Kidney (tissue), 14 donors: ENCODE results near the gene ACAA1. TPM values are rescaled to one million over a fixed set of nuclear protein-coding genes. Genes with fewer than 3 reads are reported as not detected.

Source experiments
- DNase-seq, 5 donors: peaks; one replicate each; pipeline ENCODE4 v3.0.0-alpha.2; 2013 to 2020
- FAIRE-seq: peaks from 2 replicates; lab custom pipeline; 2012; peaks lifted over from hg19 to GRCh38; lab: Jason Lieb, UNC
- H3K27ac ChIP-seq, 2 donors: one replicate each; pipeline ENCODE4 v1.7.0; 2013; ENCODE audit warnings: low read depth in 2 of 2, low read length in 2 of 2, inconsistent platforms in 1 of 2
- H3K27me3 ChIP-seq: one replicate; pipeline ENCODE4 v1.7.1; 2013; ENCODE audit warnings: low read length, inconsistent platforms; ENCODE audit not compliant: control insufficient read depth, insufficient read depth
- H3K36me3 ChIP-seq, 3 donors: one replicate each; pipeline versions ENCODE4 v1.7.0 to v1.7.1; 2013; ENCODE audit warnings: low read length in 3 of 3, control low read depth in 1 of 3, inconsistent platforms in 1 of 3; ENCODE audit not compliant: insufficient read depth in 3 of 3, control insufficient read depth in 2 of 3
- H3K4me1 ChIP-seq, 3 donors: one replicate each; pipeline versions ENCODE4 v1.7.0 to v1.7.1; 2013; ENCODE audit warnings: low read length in 3 of 3, inconsistent platforms in 1 of 3, low read depth in 1 of 3; ENCODE audit not compliant: control insufficient read depth in 2 of 3, insufficient read depth in 2 of 3
- H3K4me3 ChIP-seq, 3 donors: one replicate each; pipeline versions ENCODE4 v1.7.0 to v1.8.1; 2013; ENCODE audit warnings: low read length in 3 of 3, control low read depth in 1 of 3, inconsistent platforms in 1 of 3
- H3K9ac ChIP-seq, 3 donors: one replicate each; pipeline versions ENCODE4 v1.7.0 to v1.7.1; 2013; ENCODE audit warnings: low read length in 3 of 3, control low read depth in 1 of 3, inconsistent platforms in 1 of 3
- H3K9me3 ChIP-seq, 3 donors: one replicate each; pipeline versions ENCODE4 v1.7.0 to v1.7.1; 2013; ENCODE audit warnings: low read length in 3 of 3, control low read depth in 1 of 3, inconsistent platforms in 1 of 3; ENCODE audit not compliant: control insufficient read depth in 2 of 3, insufficient read depth in 1 of 3
- CTCF ChIP-seq: IDR thresholded peaks from 3 replicates; pipeline ENCODE4 v1.5.1; 2012; ENCODE audit warnings: mild to moderate bottlenecking, moderate library complexity, borderline replicate concordance; ENCODE audit not compliant: insufficient read depth; ENCODE audit errors: extremely low read depth
- intact Hi-C: fragments of 100-400 bp; cut with DNase I; formaldehyde crosslinking; loops from one replicate; pipeline ENCODE4 v1.11.1; 2022
- polyA plus RNA-seq: library from polyadenylated mRNA; stranded (reverse); fragments of 350-450 nt; fragmentation: Illumina TruSeq; extraction: RNeasy Lipid Tissue Mini Kit (QIAGEN cat#74804); gene quantifications from one replicate; pipeline ENCODE4 v1.2.3, GENCODE V29; 2014; ENCODE audit warnings: low read depth, low replicate concordance; ENCODE audit not compliant: insufficient read depth
- total RNA-seq: library from RNA; stranded (reverse); fragmentation: NEBNext Ultra II Directional; extraction: Animal tissue kit (Norgen Biotek cat#: 25700); gene quantifications from one replicate; pipeline ENCODE4 v1.2.1, GENCODE V29; 2021
- donor health status: control.
- donor health status: control.
- donor health status: control.
- donor health status: control.
- donor health status: control.
- donor health status: DM: yes; HTN: yes; CAD: no.
- donor health status: Normal renal cell carcinoma (clear cell type).

The ACAA1 gene
- total and polyA plus RNA-seq, 2 donors from 2014 or later = 90.0 to 566 TPM

- peak in 1 of 5 donors; percentile 7 for DNase-seq
Observed at GRCh38 chr3:38140326-38141172, 3.6 kb upstream of the ACAA1 start.

GRCh38 chr3:38139652-38140051, 2.7 kb upstream of the ACAA1 start:
- TF ChIP-seq CTCF = no peak
- Histone ChIP-seq H3K9me3 (no peaks in the 10 kb centered on the region), H3K27ac (no peak overlapping the region), H3K36me3 (peaks cover 2 to 15% (median 9%) of the 10 kb centered on the region in 3 donors), H3K9ac (peak overlapping the region in 1 of 3 donors; percentile 76), H3K4me3 (peak overlapping the region in 2 of 3 donors; percentile 82 to 85), H3K4me1 (peaks cover 0 to 23% (median 15%) of the 10 kb centered on the region in 3 donors), H3K27me3 (no peaks in the 10 kb centered on the region)
- intact Hi-C loops = no loop called here
- DNase-seq (peak in 1 of 5 donors; percentile 6), FAIRE-seq (no peak)

More at GRCh38 chr3:38140326-38141172, 3.6 kb upstream of the ACAA1 start:
- Histone ChIP-seq H3K9ac (no peak overlapping the region), H3K27me3 (no peaks in the 10 kb centered on the region), H3K4me1 (peaks cover 0 to 21% (median 13%) of the 10 kb centered on the region in 3 donors), H3K27ac (no peak overlapping the region), H3K36me3 (peaks cover 2 to 10% (median 9%) of the 10 kb centered on the region in 3 donors), H3K4me3 (no peak overlapping the region), H3K9me3 (no peaks in the 10 kb centered on the region)
- no peak for TF ChIP-seq CTCF
- intact Hi-C loops = no loop called here
- FAIRE-seq = no peak

GRCh38 chr3:38139191-38139590, 2.3 kb upstream of the ACAA1 start:
- H3K27me3 ChIP-seq = no peaks in the 10 kb centered on the region
- H3K4me3 ChIP-seq = peak overlapping the region; percentile 62 to 85 (median 82)
- no peak for TF ChIP-seq CTCF
- intact Hi-C loops = no loop called here
- FAIRE-seq (no peak), DNase-seq (no peak)
- peaks cover 2 to 19% (median 9%) of the 10 kb centered on the region in 3 donors for H3K36me3 ChIP-seq
- H3K27ac ChIP-seq = peak overlapping the region in 1 of 2 donors; percentile 97
- H3K4me1 ChIP-seq = peaks cover 0 to 24% (median 20%) of the 10 kb centered on the region in 3 donors
- H3K9me3 ChIP-seq = no peaks in the 10 kb centered on the region
- peak overlapping the region; percentile 49 to 76 (median 71) for H3K9ac ChIP-seq
